Suprapubic skin (tissue), 4 donors: ENCODE results near the gene SAMD11. TPM values are rescaled to one million over a fixed set of nuclear protein-coding genes. Genes with fewer than 3 reads are reported as not detected.

Experiments used
- DNase-seq, 2 donors: peaks; one replicate each; pipeline ENCODE4 v3.0.0-alpha.2; 2019; ENCODE audit warnings: low spot score in 2 of 2
- H3K27ac ChIP-seq: fragments of 200-600 bp; sonication (generic); one replicate; pipeline ENCODE4 v1.5.1; 2019
- H3K27me3 ChIP-seq: fragments of 200-600 bp; sonication (generic); one replicate; pipeline ENCODE4 v1.5.1; 2019
- H3K36me3 ChIP-seq: fragments of 200-600 bp; sonication (generic); one replicate; pipeline ENCODE4 v1.5.1; 2019
- H3K4me1 ChIP-seq: fragments of 200-600 bp; sonication (generic); one replicate; pipeline ENCODE4 v1.5.1; 2019
- H3K4me3 ChIP-seq: fragments of 200-600 bp; sonication (generic); one replicate; pipeline ENCODE4 v1.5.1; 2019; ENCODE audit warnings: mild to moderate bottlenecking
- H3K9me3 ChIP-seq: fragments of 200-600 bp; sonication (generic); one replicate; pipeline ENCODE4 v1.5.1; 2019
- EP300 ChIP-seq: sonication (generic); formaldehyde crosslinking; IDR thresholded peaks from one replicate; pipeline ENCODE4 v1.6.1; 2017; ENCODE audit warnings: antibody characterized with exemption
- POLR2A ChIP-seq, 2 donors: fragments of 450-650 bp; IDR thresholded peaks; one replicate each; pipeline ENCODE4 v1.6.1; 2017; ENCODE audit warnings: antibody characterized with exemption in 2 of 2, mild to moderate bottlenecking in 2 of 2, moderate library complexity in 2 of 2
- POLR2AphosphoS5 ChIP-seq, 3 donors: sonication (generic); formaldehyde crosslinking; IDR thresholded peaks; one replicate each; pipeline ENCODE4 v1.6.1; 2017; ENCODE audit warnings: antibody characterized with exemption in 3 of 3
- WGBS: methylation state at CpG from one replicate; pipeline ENCODE4 v1.1.5; 2018; 5-methylcytosine and 5-hydroxymethylcytosine counted together
- total RNA-seq, 4 donors: library from RNA; depleted of rRNA; stranded (reverse); fragments of >200 nt; gene quantifications; one replicate each; pipeline ENCODE4 v1.1.0, GENCODE V29; 2016
- TF ChIP-seq, protein P1 (sequence below), 2 donors: fragments of 200-600 bp in 1 of 2; fragments of 450-650 bp in 1 of 2; sonication (generic) in 1 of 2; IDR thresholded peaks; one replicate each; pipeline ENCODE4 v1.5.1; 2016 to 2019; ENCODE audit warnings: antibody characterized with exemption in 2 of 2, mild to moderate bottlenecking in 1 of 2, moderate library complexity in 1 of 2

The SAMD11 gene
- total RNA-seq, 4 donors from 2014 or later: 0.85 to 2.0 (median 1.5) TPM; not detected in 1

DNA sequence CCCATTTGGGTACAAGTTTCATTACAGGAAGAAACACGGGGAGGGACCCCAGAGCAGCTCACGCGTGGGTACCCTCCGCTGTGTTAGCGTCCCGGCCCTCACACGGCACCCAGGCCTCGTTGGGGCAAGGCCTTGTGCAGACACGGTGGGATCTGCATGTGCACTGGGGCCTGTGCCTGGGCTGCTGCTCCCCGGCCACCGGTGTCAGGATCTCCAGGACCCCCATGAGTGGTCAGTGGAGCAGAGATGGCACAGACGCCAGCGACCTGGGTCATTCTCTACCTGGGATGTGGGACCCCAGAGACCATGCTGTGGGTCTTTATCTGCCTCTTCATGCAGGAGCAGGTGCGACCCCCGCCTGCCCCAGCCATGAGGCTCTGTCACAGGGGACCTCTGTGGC is 5.4 kb upstream of the SAMD11 start:
- 80% methylated on average over 5 of the region's 15 CpGs for WGBS
- DNase-seq: no peak
- Histone ChIP-seq H3K9me3 (no peaks in the 10 kb centered on the region), H3K36me3 (no peaks in the 10 kb centered on the region), H3K4me3 (no peak overlapping the region), H3K4me1 (peaks cover 35% of the 10 kb centered on the region), H3K27me3 (peaks cover 100% of the 10 kb centered on the region), H3K27ac (no peak overlapping the region)
- TF ChIP-seq, protein P1, sequence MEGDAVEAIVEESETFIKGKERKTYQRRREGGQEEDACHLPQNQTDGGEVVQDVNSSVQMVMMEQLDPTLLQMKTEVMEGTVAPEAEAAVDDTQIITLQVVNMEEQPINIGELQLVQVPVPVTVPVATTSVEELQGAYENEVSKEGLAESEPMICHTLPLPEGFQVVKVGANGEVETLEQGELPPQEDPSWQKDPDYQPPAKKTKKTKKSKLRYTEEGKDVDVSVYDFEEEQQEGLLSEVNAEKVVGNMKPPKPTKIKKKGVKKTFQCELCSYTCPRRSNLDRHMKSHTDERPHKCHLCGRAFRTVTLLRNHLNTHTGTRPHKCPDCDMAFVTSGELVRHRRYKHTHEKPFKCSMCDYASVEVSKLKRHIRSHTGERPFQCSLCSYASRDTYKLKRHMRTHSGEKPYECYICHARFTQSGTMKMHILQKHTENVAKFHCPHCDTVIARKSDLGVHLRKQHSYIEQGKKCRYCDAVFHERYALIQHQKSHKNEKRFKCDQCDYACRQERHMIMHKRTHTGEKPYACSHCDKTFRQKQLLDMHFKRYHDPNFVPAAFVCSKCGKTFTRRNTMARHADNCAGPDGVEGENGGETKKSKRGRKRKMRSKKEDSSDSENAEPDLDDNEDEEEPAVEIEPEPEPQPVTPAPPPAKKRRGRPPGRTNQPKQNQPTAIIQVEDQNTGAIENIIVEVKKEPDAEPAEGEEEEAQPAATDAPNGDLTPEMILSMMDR (IDR thresholded peaks at IDR 0.05): no peak
- TF ChIP-seq EP300 (no peak), POLR2A (IDR thresholded peaks at IDR 0.05) (no peak), POLR2AphosphoS5 (IDR thresholded peaks at IDR 0.05) (no peak)

DNA sequence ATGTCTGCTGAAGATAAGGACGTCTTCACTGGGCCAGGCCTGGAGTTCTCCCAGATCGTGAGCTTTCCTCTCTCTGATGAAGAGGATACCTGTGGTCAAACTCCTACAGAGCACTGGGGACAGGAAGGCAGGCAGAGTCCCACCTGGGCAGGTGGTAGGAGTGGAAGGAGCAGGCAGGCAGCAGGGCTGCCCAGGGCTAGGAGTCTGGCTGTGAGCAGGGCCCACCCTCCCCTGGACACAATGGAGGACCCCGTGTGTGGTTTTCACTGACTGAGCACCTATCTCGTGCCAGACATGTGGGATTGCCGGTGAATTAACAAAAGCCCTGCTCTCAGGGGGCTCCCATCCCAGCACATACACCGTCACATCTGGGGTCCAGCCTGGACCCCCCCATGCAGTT is 4.9 kb upstream of the SAMD11 start:
- H3K27ac ChIP-seq: no peak overlapping the region
- H3K27me3 ChIP-seq: peaks cover 100% of the 10 kb centered on the region
- TF ChIP-seq POLR2A (IDR thresholded peaks at IDR 0.05) (no peak), EP300 (no peak), POLR2AphosphoS5 (IDR thresholded peaks at IDR 0.05) (no peak)
- TF ChIP-seq, protein P1 (IDR thresholded peaks at IDR 0.05): no peak
- 80% methylated on average over 2 of the region's 6 CpGs for WGBS
- H3K9me3 ChIP-seq: no peaks in the 10 kb centered on the region
- H3K36me3 ChIP-seq: no peaks in the 10 kb centered on the region
- no peak overlapping the region for H3K4me3 ChIP-seq
- DNase-seq: no peak
- H3K4me1 ChIP-seq: peaks cover 40% of the 10 kb centered on the region

DNA sequence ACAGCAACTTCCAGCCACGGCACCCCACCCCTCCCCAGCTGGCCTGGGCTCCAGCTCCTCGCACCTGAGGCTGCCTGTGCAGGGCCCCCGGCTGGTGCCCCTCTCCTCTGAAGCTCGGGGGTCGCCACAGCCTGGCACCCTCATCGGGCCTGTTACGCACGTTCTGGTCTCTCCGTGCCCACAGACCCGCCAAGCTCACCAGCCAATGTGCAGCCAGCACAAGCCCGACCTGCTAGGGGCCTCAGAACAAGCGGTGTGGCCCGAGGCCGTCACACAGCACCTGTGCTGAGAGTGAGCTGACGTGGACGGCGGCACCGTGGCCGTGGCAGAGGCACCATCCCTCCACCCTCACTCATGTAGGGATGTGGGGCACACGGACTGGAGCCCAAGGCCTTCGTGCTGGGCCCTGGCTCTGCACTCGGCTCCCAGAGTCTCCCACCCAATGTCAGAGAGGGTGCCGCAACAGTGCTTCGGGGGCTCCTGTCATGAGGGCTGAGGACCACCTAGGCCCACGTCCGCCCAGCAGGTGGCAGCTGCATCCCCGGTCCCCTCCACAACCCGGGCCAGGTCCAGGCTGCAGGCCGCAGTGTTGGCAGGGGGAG is 4.4 kb upstream of the SAMD11 start:
- no peak for DNase-seq
- H3K27me3 ChIP-seq: peaks cover 100% of the 10 kb centered on the region
- no peaks in the 10 kb centered on the region for H3K9me3 ChIP-seq
- H3K4me1 ChIP-seq: peaks cover 45% of the 10 kb centered on the region
- H3K27ac ChIP-seq: no peak overlapping the region
- 60% methylated on average over 1 of the region's 29 CpGs for WGBS
- H3K4me3 ChIP-seq: no peak overlapping the region
- H3K36me3 ChIP-seq: no peaks in the 10 kb centered on the region
- TF ChIP-seq, protein P1 (IDR thresholded peaks at IDR 0.05): no peak
- no peak for TF ChIP-seq POLR2AphosphoS5 (IDR thresholded peaks at IDR 0.05)
- no peak for TF ChIP-seq POLR2A (IDR thresholded peaks at IDR 0.05)
- TF ChIP-seq EP300: no peak

DNA sequence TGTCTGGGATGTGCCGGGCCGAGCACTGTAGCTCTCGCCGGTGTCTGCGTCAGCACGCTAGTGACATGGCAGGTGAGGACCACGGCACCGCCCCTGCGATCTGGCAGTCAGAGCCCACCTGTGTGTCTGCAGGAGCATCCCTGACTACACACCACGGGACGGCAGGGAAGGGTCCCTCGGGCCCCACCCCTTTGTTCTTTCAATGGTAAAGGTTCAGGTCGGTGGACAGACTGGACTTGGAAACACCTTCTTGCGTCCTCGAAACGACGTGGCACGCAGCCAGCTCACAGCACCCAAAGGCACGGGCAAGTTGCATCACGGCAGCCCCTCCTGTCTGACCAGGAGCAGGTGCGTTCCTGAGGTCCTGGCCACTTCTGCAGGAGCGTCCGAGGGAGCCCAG is 3.7 kb upstream of the SAMD11 start:
- Histone ChIP-seq H3K27me3 (peaks cover 100% of the 10 kb centered on the region), H3K4me3 (no peak overlapping the region), H3K4me1 (peaks cover 52% of the 10 kb centered on the region)

DNA sequence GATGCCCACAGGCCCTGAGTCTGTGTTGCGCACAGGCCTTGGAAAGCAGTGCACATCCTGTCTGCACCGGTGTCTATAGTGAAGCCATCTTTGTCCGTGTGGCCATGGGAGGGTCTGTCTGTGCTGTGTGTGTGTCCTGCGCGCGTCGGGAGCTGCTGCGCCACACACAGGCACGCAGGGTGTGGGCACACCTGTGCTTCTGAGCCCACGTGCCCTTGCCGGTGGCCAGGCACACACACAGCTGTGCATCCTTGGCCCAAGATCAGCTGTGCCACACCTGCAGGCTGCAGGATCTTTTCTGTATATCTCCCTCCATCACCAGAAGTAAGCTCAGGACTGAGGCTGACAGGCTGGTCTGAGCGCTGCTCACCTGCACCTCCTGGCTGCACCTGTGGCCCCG is 3.2 kb upstream of the SAMD11 start:
- H3K4me1 ChIP-seq: peaks cover 57% of the 10 kb centered on the region
- 3% methylated on average over 6 of the region's 13 CpGs for WGBS
- no peaks in the 10 kb centered on the region for H3K9me3 ChIP-seq
- H3K27me3 ChIP-seq: peaks cover 100% of the 10 kb centered on the region
- no peak for DNase-seq
- no peaks in the 10 kb centered on the region for H3K36me3 ChIP-seq
- no peak overlapping the region for H3K4me3 ChIP-seq
- no peak overlapping the region for H3K27ac ChIP-seq
- TF ChIP-seq, protein P1 (IDR thresholded peaks at IDR 0.05): no peak
- TF ChIP-seq EP300 (no peak), POLR2AphosphoS5 (IDR thresholded peaks at IDR 0.05) (no peak), POLR2A (IDR thresholded peaks at IDR 0.05) (no peak)

More for the DNA sequence above, 3.7 kb upstream of the SAMD11 start:
- TF ChIP-seq POLR2AphosphoS5 (IDR thresholded peaks at IDR 0.05) (no peak), EP300 (no peak), POLR2A (IDR thresholded peaks at IDR 0.05) (no peak)
- TF ChIP-seq, protein P1 (IDR thresholded peaks at IDR 0.05): no peak
- Histone ChIP-seq H3K36me3 (no peaks in the 10 kb centered on the region), H3K27ac (no peak overlapping the region), H3K9me3 (no peaks in the 10 kb centered on the region)
- no peak for DNase-seq
- WGBS: no CpG with 5 or more reads among the region's 23 CpGs
